Brain pericyte (primary cell): Measurements from ENCODE around the gene PNMA6E.
"Not testable (repeated sequence)": the region's sequence is repeated elsewhere in the genome, so short reads cannot be mapped to it uniquely, and the experiment has no call there.

Experiments
- DNase-seq: peaks from one replicate; pipeline ENCODE4 v3.0.0-alpha.2; 2012; ENCODE audit warnings: low read depth, low spot score

PNMA6E gene

DNA sequence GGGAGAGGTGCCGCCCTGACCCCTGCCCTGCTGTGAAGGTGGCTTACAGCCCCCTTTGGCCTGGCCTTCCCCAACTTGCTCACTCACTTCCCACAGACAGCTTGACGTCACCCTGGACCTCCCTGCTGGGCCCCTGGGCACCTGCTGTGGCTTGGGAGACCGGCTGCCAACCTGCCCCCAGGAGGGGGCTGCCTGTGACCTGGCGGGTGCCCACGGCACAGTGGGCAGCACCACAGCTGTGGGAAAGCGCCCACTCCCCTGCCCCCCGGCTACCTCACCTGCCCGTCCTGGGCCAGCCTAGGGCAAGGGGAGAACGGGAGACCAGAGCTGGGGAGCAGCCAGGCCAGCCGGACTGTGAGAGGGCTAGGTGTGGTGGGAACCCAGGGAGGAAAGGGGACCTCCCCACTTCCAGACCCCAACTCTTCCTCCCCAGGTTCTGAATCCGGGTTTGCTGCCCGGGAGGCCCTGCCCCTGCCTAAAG, 7.8 kb upstream of the PNMA6E start:
- DNase-seq = no peak

DNA sequence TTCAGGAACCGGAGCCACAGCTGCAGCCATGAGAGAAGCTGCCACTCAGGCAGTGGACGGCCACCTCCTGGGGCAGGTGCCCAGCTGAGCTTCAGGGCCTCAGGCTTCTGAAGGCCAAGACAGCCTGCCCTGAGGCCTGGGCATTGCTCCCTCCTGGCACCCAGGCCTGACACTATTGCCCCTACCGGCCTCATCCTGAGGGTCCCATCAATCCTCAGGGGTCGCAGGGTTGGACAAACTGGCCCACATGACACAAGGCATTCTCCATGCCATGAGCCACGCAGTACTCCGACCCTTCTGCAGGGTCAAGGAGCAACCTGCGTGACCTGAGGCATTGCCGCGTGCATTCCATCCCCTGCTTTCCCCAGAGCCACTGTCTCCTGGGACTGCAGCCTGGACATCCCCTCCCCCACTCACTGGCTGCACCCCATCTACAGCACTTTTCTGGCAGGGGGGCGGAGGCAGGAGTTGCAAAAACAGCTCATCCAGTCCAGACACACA, 7.1 kb upstream of the PNMA6E start:
- no peak for DNase-seq

- DNase-seq = no peak
These were observed 6.6 kb upstream of the PNMA6E start for GRCh38 chrX:153407736-153408135.

DNA sequence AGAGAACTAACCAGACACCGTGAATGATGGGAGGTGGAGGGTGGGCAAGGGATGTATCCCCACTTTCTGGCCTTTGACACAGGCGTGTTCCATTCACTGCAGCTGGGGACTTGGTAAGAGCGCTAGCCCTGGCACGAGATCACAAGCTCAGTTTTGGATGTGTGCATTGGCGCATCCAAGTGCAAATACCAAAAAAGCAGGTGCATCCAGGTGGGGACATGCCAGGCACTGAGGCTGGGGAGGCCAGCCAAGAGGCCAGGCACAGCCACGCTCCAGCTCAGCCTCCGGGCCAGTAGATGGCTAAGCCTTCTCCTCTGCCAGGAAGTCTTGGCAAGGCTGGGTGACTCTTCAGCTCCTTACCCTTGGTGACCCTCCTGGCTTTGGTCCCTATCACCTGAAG, 5.8 kb upstream of the PNMA6E start:
- no peak for DNase-seq

DNA sequence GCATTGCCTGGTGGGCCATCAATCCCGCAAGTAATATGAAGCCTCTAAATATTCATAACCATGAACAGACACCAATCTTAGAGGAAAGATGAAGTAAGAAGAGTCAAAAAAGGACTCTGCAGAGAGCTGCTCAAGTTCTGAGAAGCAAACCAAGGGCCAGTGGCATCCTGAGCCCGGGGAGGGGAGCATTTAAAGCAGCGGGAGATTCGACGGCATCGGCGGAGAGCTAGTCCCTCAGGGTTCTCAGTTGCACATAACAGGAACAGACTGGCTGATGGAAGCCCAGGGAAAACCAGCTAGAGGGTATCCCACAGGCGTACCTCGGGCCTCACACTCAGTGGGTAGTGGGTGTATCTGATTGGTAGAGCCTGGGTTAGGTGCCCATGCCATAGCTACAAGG, 4.9 kb upstream of the PNMA6E start:
- no peak for DNase-seq

DNA sequence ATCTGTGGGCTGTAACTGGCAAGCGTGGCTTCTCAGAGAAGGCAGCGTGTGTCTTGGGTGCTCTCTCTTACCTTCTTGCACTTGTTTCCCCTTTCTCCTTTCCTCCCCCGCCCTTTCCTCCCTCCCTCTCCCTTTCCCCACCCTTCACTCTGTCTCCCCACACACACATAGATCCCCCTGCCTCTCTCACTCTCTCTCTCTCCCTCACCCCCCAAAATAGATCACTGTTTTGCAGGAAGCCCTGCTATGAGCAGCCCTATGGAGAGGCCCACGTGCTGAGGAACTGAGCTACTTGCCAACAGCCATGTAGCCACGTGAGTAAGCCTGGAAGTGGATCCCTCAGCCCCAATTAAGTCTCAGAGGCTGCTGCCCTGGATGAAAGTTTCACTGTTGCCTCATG, 4.3 kb upstream of the PNMA6E start:
- no peak for DNase-seq

- not testable (repeated sequence) for DNase-seq
These were observed 3.2 kb upstream of the PNMA6E start for GRCh38 chrX:153404333-153404732.

GRCh38 chrX:153400146-153401132, 711 bp downstream of the PNMA6E start:
- no peak for DNase-seq

- no peak for DNase-seq
These were observed 2.7 kb downstream of the PNMA6E start for GRCh38 chrX:153398275-153398960.

GRCh38 chrX:153397256-153397960, 3.7 kb downstream of the PNMA6E start:
- no peak for DNase-seq

DNA sequence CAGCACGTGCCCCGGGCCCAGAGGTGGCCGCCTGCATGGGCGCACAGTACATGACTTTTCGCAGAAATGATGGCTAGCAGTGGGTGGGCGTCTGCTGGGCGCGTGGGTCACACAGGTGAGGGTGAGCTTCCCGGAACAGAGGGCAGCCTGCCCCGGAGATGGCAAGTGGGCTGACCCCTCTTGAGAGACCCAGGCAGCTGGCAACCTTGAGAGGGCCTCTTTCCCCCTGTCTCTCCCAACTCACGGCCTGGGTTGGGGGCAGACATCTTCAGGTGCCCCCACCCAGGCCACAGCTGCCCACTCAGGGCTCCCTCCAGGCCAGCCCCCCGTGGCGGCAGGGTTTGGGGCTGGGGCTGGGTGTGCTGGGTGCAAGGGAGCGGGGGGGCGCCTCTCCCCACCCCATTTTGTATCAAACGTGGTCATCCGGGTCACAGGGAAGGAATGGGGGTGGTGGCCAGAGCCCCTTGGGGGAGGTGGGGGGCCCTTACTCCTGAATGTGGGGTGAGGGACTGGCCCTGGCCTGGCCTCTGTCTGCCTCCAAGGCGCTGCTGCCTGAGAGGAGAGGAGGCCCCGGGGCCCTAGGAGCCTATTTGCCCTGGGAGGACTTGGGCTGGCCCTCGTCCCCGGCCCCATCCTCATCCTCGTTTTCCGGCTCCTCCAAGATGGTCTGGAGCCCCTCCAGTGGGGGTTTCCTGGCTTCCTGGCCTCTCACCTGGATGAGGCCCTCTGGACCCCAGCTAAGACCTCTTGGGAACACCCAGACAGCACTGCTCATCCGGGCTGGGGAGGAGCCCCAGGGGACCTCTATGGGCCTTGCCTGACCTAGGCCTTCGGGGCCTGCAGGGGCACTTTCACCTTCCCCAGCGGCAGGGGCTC, 4.6 kb downstream of the PNMA6E start:
- DNase-seq = no peak

- no peak for DNase-seq
These were observed 5.4 kb downstream of the PNMA6E start for GRCh38 chrX:153395613-153396319.

- DNase-seq = no peak
These were observed 6.5 kb downstream of the PNMA6E start for GRCh38 chrX:153394612-153395011.

GRCh38 chrX:153392642-153393321, 8.4 kb downstream of the PNMA6E start:
- no peak for DNase-seq

- DNase-seq = not testable (repeated sequence)
These were observed 11.7 kb downstream of the PNMA6E start for GRCh38 chrX:153389460-153389768.

DNA sequence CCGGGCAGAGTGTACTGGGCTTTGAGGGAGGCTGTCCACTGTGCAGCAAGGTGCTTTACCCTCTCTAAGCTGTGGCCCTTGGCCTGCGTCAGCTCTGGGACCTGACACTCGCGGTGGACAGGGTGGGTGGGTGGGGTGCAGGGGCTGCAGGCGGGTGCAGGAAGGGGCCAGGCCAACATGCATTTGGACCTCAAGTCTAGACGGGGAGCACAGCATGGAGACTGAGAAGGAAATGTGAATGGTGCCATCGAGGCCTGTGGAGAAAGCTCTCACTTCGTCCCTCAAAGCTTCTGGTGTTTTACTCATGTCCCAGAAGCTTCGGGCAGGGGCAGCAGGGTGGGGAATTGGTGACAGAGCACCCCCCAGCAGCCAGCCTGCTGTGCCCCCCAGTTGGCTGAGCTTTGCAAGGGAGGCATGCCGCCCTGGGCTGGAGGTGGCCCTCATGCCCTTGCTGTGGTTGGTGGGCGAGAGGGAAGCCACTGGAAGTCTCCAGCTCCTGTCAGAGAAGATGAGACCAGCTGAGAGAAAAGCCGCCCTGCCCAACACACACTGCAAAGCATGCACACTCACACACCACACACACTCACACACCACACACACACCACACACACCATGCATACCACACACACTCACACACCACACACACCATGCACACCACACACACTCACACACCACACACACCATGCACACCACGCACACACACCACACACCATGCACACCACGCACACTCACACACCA, 12.3 kb downstream of the PNMA6E start:
- DNase-seq = no peak

- no peak for DNase-seq
These were observed 13.0 kb downstream of the PNMA6E start for GRCh38 chrX:153387987-153388721.

GRCh38 chrX:153387345-153387744, 13.8 kb downstream of the PNMA6E start:
- no peak for DNase-seq
